DMS79 treated with DMSO at 0.1 percent for 48 hours (cell line): Measurements from ENCODE around the gene PLEKHF1.
A peak's percentile ranks its signal among the peaks of the same experiment; 100 is the strongest.
"Not testable (repeated sequence)": the region's sequence is repeated elsewhere in the genome, so short reads cannot be mapped to it uniquely, and the experiment has no call there.

ENCODE experiments used
- DNase-seq: peaks from one replicate; lab custom pipeline; 2025; lab: John Stamatoyannopoulos, UW

PLEKHF1 gene

DNA sequence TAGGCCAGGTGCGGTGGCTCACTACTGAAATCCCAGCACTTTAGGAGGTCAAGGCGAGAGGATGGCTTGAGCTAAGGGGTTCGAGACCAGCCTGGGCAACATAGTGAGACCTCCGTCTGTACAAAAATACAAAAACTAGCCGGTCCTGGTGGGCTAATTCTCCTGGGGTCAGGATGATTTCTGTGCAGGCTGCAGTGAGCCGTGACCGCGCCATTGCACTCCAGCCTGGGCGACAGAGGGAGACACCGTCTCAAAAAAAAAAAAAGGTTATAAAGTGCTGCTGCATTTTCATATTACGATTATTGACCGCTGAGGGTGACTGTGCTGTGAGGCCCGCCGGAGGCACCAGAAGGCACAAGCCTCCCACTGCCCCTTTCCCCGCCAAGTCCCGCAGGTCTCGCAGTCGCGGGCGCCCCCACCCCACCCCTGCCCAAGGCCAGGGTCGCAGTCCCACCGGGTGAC lies 477 bp upstream of the PLEKHF1 start:
- no peak for DNase-seq

DNA sequence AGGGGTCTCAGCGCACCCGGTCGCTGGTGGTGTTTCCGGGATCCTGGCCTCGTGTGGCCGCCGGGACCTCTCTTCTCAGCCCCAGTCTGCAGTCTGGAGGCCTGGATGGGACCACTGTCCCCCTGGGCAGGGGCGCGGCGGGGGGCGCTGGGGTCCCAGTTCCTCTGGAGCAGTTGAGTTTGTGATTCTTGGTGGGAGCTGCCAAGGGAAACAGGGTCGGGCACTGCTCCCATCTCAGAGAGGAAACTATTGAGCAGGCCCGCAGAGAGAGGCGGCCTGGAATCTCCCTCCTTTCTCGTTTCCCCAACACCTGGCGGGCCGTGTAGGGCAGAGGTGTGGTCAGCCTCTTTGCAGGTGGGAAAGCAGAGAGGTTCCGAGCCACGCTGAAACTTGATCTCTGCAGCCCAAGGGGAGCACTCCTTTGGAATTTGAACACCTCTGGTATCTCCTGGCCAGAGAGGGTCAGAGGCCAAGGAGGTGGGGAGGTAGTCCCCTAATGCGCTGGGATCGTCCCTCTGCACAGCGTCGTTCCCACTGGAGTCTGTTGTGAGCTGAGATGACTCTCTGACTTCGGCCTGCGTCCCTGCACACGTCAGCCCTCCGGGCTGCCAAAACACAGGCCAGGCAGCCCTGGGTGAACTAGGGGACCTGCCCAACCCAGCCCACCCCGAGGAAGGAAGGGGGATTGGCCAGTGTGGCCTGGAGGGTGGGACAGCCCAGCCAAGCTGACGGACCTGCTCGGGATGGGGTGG lies 741 bp downstream of the PLEKHF1 start:
- peak; percentile 5 for DNase-seq

DNA sequence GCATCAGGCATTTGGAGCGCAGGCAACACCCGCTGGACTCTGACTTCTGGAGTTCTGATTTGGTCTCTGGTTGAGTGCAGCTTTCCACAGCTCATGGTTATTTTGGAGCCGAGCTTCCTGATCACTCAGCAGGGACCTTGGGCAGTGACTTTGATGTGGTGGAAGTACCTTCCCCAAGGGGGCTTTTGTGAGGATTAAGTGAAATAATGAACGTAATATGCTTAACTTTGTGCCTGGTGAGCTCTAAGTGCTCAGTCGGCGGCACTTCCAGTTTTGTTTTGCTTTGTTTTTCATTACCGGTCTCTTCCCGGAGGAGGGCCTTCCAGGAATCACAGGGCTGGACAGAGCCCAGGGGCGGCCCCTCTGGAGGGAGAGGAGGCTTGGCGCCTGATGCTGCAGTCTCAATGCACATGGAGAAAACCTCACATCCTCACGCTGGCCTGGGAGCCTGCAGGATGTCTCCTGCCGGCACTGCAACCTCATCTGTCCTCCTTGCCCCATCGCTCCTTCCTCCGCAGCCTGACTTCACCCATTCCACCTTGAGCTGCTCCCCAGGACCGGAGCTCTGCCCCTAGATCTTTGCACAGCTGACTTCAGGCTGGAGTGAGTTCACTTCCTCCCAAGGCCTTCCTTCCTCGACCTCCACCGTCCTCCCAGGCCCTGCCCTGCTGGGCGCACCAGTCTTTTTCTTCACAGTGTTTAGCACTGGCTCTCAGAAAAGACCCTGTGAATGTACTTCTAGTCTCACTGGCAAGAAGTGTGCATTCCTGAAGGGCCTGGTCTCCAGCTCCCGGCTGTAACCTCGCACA lies 1.5 kb downstream of the PLEKHF1 start:
- no peak for DNase-seq

DNA sequence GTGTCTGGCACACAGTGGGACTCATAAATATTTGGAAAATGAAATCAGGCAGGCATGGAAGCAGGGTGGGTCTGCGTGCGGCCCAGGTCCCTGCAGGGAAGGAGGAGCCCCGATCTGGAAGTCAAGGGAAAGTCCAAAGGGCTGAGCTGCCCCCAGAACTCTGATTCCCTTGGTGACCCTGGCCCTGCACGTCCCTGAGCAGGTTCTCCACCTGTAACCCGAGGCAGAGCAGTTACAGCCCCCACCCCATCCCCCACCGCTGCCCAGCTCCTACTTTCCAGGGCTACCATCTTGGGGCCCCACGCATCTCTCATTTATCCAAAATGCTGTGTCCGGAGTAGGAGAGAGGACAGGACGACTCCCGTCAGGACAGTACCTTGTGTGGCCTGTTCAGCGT lies 2.1 kb downstream of the PLEKHF1 start:
- DNase-seq = no peak

DNA sequence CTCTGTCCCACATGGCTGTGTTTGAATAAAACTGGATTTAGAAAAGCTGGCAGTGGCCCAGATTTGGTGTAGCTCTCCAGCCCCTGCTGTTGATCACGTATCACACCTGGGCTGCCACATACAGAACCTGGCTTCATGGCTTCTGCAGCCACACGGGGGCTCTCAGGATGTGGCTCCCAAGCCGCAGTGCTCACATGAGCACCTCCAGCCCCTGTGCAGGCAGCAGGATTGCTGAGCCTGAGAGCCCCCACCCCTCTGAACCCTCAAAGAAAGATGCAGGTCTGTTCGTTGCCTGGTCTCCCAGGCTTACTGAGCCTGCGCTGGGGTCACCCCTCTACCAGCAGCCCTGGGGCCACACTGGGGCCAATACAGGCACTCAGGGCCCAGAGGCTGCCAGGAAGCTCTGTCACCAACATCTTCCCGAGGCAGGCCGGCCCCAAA lies 2.7 kb downstream of the PLEKHF1 start:
- no peak for DNase-seq

DNA sequence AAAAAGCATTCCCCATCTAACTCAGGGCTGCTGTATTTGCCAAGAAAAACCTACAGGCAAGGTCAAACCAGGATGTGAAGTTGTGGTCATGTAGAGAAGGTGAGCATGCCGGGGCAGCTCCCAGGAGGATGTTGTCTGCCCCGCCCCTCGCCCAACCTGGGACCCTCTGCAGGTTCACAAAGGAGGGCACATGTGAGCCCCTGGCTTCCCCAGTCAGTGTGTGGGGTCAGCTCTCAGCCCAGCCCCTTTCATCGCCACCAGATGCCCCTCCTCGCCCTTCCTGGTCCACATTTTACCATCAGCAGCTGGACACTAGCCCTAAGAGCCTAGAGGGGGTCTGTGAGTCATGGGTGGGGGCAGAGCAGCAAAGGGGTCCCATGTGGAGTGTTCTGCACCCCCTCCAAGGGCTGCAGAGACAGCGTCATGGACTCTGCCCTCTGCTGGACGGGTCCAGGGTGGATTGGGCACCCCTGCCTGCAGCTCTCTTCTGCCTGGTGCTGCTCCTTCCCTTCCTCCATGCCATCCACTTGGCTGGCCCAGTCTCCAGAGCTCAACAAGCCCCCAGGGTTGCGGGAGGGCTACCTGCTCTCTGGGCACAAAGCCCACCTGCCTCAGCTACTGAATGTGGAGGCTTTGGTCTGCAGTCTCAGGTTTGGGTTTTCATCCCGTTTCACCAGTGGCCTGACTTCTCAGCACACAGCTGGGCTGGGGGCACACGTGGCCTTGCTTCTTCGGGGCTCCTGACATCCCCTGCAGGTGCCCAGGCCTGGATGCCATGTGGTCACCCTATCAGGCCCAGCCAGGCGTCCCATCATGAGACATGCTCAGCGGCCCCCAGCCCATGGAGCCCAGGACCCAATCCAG lies 3.7 kb downstream of the PLEKHF1 start:
- DNase-seq = no peak

DNA sequence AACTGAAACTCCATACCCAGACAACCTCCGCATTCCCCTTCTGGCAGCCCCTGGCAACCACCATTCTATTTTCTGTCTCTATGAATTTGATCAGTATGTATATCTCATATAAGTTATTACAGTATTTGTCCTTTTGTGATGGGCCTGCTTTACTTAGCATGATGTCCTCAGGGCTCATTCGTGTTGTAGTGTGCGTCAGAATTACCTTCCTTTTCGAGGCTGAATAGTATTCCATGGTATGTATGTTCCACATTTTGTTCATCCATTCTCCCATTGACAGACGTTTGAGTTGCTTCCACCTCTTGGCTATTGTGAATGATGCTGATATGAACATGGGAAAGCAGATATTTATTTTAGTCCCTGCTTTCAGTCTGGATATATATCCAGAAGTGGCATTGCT lies 5.0 kb downstream of the PLEKHF1 start:
- DNase-seq = no peak

DNA sequence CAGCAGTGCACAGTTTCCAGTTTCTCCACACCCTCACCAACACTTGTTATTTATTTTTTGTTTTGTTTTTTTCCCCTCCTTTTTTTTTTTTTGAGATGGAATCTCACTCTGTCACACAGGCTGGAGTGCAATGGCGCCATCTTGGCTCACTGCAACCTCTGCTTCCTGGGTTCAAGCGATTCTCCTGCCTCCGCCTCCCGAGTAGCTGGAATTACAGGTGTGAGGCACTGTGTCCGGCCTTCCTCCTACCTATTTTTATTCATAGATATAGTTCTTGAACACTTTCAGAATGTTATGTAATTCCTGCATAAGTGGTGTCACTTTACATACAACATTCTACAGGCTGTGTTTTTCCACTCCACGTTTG lies 5.7 kb downstream of the PLEKHF1 start:
- not testable (repeated sequence) for DNase-seq

DNA sequence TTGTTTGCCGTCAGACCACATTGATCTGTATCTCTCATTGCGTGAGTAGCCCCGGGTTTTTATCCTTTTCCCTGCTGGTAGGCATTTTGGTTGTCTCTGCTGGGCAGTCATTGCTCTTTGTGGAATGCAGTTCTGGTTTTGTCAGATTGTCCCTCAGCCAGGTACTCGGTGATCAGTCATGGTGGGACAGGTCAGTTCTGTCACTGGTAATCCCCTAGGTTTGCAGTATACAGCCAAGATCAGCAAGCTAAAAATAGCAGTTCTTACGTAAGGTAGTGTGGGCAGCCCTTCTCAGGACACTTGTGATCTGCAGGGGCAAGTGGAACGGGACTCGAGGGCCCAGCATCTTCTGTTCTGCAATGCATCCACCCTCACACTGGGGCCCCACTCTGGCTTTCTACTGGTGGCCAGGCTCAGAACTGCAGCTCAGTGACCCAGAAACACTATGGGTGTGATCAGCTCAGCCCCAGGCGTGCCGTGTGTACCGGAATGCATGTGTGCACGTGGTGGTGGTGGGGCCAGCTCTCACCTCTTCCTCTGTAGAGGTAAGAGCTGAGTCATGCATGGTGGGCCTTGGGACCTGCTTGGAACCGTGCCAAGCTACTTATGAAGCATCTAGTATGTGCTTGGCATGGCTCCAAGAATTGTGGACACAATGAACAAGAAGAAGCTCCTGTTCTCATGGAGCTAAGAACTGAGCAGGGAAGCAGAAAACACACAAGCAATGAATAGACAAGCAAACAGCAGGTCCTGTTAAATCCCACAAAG lies 6.3 kb downstream of the PLEKHF1 start:
- DNase-seq = peak; percentile 35

DNA sequence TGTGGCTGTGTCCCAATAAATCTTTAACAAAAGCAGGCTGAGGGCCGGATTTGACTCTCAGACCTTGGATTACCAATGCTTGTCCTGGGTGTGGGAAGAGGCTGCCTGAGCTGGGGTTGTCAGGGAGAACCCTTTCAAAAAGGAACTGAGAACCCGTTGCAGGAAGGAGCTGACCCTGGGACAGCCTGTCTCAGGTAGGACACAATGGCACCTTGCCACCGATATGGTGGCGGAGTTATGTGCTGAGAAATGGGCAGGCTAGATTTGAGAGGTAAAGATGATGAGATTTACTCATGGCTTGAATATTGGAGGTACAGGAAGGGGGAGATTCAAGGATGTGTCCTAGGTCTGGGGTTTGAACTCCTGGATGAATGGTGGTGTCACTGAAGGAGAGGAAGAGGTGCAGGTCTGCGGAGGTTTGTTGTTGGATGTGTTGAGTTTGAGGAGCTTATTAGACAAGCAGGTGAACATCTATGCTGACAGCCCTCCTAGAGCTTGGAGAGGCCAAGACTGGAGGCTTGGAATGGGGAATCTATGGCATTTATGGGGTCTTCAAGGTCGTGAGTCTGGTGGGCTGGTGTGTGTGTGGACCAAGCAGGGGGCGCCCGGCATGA lies 7.2 kb downstream of the PLEKHF1 start:
- no peak for DNase-seq

DNA sequence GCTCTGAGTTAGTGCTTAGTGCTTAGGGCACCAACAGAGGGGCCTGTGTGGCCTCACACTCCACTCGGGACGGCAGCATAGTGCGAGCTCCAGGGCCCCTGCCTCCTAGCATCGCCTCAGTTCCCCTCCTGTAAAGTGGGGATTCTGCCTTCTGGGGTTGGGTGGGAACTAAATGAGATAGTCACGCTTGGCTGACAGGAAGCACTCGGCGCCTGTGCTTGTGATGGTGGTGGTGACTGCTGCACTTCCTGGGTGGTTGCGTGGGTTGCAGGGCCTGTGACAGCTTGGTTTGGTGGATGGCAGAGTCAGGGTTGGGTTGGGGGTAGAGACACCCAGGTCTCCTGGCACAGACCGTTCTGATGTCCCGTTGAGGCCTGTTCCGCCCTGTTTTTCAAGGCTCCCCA lies 7.7 kb downstream of the PLEKHF1 start:
- no peak for DNase-seq

DNA sequence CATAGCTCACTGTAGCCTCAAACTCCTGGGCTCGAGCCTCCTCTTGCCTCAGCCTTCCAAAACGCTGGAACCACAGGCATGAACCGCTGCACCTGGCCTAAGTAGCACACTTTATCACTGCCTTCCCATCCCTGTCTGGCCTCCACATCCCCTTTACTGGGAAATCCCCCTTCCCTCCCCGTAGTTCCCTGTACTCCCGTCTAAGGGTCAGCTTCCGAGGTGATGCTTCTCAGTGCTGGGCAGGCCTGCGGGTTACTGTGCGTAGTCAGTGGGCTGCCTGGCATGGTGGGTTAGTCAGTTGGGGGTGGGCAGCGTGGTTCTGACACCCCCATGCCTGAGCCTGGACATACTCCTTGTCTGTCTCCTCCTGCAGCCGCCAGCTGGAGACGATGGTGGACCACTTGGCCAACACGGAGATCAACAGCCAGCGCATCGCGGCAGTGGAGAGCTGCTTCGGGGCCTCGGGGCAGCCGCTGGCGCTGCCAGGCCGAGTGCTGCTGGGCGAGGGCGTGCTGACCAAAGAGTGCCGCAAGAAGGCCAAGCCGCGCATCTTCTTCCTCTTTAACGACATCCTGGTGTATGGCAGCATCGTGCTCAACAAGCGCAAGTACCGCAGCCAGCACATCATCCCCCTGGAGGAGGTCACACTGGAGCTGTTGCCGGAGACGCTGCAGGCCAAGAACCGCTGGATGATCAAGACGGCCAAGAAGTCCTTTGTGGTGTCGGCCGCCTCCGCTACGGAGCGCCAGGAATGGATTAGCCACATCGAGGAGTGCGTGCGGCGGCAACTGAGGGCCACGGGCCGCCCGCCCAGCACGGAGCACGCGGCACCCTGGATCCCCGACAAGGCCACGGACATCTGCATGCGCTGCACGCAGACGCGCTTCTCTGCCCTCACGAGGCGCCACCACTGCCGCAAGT lies 8.4 kb downstream of the PLEKHF1 start:
- no peak for DNase-seq

DNA sequence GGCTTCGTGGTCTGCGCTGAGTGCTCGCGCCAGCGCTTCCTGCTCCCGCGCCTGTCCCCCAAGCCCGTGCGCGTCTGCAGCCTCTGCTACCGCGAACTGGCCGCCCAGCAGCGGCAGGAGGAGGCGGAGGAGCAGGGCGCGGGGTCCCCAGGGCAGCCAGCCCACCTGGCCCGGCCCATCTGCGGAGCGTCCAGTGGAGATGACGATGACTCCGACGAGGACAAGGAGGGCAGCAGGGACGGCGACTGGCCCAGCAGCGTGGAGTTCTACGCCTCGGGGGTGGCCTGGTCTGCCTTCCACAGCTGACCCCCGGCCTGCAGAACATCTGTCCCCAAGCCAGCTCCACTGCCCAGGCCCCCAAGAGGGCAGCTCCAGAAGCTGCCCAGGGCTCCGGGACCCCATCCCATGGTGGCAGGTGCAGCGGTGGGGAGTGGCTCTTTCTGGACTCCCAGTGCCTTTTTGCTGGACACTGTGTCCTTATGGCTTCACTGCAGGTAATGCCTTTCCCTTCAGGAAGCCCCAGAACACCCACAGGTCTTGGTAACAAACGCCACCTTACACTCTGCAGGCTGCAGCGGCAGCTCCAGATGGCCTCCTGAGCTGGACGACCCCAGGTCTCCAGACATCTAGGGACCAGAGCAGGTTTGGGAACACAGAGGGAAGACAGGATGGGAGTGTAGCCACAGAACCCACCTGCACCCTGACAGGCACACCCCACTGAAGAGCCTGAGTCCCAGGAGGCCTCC lies 9.3 kb downstream of the PLEKHF1 start:
- no peak for DNase-seq

DNA sequence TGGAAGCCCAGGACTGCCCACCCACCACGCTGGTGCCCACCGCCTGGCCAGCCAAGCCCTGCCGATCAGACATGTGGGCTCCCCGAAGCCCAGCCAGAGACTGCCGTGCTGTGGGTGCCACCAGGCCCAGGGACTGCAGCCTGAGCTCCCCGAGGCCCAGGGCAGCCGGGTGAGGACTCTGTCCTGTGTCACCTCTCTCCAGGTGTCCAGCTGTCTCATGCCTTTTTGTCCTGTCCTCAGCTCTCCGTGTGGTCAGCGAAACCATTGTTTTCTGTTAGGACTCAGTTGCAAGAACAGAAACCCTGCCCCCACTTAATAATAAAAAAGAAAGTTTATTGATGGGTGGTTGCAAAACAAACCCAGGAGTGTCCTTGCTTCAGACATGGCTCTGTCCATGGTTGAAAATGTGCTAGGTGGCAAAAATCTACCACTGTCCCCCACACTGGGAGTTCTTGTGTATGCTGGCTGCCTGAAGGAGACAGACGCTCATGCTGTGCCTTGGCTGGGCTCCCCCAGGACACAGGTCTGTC lies 9.9 kb downstream of the PLEKHF1 start:
- no peak for DNase-seq

DNA sequence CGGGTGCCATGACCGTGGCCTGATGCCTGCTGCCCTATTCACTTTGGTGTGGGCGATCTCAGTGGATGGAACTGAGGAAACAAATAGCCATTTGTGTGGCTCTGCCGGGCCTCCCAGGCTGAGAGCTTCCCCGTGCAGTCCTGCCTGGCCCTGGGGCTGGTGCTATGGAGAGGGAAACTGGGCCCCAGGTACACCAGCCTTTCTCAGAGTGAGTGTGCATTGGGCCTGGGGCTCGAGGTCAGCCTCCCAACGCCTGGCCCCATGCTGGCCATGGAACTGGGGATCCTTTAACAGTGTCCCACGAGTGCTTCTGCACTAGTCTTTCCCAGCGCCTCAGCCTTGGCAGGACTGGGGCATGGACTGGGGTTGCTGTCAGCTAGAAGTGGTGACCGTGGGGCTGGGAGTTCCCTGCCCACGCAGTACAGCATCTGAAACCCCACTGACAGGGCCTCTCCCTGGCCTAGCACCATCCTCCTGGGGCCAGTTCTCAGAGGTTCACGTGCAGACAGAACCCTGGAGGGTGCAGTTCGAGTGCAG lies 10.5 kb downstream of the PLEKHF1 start:
- no peak for DNase-seq

DNA sequence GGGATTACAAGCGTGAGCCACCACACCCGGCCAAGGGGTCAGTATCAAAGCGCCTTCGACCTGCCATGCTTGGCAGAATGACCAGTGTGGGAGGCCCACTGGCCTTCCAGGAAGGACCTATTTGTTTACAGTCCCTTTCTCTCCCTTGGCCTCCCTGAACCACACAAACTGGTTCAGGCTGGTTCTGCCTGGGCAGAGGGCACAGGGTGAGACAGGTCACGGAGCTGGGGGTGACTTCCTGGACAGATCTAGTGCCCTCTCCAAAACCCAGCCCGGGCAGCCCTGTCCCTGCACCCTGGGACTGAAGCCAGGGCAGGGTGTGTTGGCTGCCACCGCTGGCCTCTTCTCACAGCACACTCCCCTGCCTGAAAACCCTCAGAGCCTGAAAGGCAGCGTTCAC lies 11.3 kb downstream of the PLEKHF1 start:
- DNase-seq = no peak

DNA sequence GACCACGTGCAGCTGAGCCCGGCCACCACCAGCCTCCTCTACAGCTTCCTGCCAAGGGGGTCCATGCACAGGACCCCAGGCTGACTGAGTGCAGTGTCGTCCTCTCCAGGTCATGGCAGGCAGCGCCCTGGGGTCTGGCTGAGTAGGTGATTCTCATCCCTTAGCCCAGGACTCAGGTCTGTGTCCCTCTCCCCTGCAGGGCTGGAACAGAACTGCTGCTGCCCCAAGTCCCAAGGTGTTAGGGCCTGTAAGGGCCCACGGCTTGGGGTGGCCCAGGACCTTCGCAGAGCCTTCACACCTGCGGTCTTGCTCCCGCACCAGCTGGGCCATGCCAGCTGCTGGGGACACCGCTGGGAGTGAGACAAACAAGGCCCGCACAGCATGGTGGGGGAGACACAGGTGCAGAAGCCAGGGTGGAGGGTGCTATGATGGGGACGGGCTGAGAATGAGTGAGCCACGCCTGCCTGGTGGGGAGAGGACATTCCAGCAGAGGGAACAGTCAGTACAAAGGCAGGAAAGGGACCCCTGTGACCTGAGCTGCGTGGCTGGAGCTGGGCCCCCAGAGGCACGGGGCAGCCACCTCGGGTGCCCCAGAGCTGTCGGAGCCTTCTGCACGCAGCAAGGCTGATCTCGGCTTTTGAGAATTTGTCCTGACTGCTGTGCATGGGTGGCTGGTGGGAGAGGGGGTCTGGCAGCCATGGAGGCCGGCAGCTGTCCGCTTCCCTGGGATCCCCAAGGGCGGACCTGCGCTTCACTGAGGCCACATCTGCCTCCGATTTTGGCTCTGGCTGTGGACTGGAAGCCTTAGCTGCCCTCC lies 11.9 kb downstream of the PLEKHF1 start:
- no peak for DNase-seq
